ENCODE measurements around the gene MRPL39.

The MRPL39 gene

GRCh38 chr21:25569084-25569483, 38.2 kb downstream of the MRPL39 start:
- DNase-seq (ENCODE audit: low read depth) = no peak
- no peak for TF ChIP-seq CTCF (IDR thresholded peaks at IDR 0.05; ENCODE audit: low read length, missing control alignments)
- no peak overlapping the region for H3K4me3 ChIP-seq (replicated peaks; ENCODE audit: low read depth, low read length)

DNA sequence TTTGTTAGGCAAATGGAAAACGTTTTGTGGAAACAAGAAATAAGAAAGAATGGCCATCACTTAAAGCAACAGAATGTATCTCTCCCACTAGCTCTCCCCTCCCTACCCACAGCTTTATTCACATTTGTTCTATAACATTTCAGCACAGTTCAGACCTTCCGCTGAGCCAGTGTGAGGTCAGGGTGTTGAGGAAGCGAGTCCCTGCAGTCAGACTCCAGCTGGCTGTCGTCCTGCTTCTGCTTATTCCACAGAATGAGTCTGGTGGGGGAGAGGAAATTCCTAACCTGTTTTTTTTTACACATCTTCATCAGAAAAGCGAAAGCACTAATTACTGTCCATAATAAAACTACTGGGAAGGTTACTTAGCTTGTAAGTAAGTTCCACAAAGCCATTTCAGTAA, 39.0 kb downstream of the MRPL39 start:
- peak overlapping the region; percentile 36 for H3K4me3 ChIP-seq (replicated peaks; ENCODE audit: low read depth, low read length)
- peak; percentile 83 for DNase-seq (ENCODE audit: low read depth)

DNA sequence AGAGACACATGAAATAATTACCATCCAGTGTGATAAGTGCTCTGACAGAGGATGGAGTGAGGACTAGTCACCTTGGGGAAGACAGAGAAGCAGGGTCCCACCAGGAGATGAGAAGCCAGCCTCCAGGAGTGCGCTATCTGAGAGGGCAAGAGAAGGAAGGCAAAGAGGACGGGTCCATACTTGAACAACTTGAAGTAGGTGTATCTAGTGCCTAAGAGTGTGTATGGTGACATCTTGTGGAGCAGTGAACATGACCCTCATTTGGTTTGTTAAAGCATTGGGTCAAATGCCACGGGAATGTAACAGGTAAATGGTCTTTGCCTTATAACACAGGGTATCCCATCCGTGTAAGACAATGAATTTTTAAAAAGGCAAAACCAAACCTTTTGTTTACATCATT, 39.8 kb downstream of the MRPL39 start:
- TF ChIP-seq CTCF (IDR thresholded peaks at IDR 0.05; ENCODE audit: low read length, missing control alignments) = no peak
- no peak for DNase-seq (ENCODE audit: low read depth)
- no peak overlapping the region for H3K4me3 ChIP-seq (replicated peaks; ENCODE audit: low read depth, low read length)

More for the DNA sequence above, 39.0 kb downstream of the MRPL39 start:
- no peak for TF ChIP-seq CTCF (IDR thresholded peaks at IDR 0.05; ENCODE audit: low read length, missing control alignments)

DNA sequence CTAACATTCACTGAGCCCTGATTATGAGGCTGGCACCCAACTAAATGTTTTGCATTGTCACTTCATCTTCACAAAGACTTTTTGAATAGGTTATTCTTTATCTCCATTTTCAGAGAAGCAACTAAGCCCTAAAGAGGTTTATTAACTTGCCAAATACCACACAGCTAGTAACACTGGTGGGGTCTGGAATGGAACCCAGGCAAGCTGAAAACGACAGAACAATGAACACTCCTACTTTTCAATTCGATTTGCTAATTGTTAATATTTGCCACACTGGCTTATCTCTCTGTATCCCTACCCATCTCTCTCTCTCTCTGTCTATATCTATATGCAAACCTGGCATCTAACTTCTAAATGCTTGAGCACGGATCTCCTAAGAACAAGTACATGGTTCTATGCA, 40.6 kb downstream of the MRPL39 start:
- no peak for DNase-seq (ENCODE audit: low read depth)
- no peak for TF ChIP-seq CTCF (IDR thresholded peaks at IDR 0.05; ENCODE audit: low read length, missing control alignments)
- H3K4me3 ChIP-seq (replicated peaks; ENCODE audit: low read depth, low read length) = no peak overlapping the region

- DNase-seq (ENCODE audit: low read depth) = no peak
These were observed 41.7 kb downstream of the MRPL39 start for GRCh38 chr21:25565272-25566211.

GRCh38 chr21:25564349-25564948, 42.8 kb downstream of the MRPL39 start:
- DNase-seq (ENCODE audit: low read depth) = no peak
- no peak overlapping the region for H3K4me3 ChIP-seq (replicated peaks; ENCODE audit: low read depth, low read length)
- TF ChIP-seq CTCF (IDR thresholded peaks at IDR 0.05; ENCODE audit: low read length, missing control alignments) = no peak

More at GRCh38 chr21:25565272-25566211, 41.7 kb downstream of the MRPL39 start:
- TF ChIP-seq CTCF (IDR thresholded peaks at IDR 0.05; ENCODE audit: low read length, missing control alignments) = no peak
- H3K4me3 ChIP-seq (replicated peaks; ENCODE audit: low read depth, low read length) = no peak overlapping the region
